ENCODE measurements around the gene PGAP1.

- TF ChIP-seq POLR2AphosphoS5 (IDR thresholded peaks at IDR 0.05) (no peak), POLR2A (IDR thresholded peaks at IDR 0.05) (no peak), CTCF (IDR thresholded peaks at IDR 0.05) (no peak)
These were observed 7.6 kb downstream of the PGAP1 start for GRCh38 chr2:196918927-196919326.
